ENCODE data around the gene DNAJB11.
"Not testable (repeated sequence)": the region's sequence is repeated elsewhere in the genome, so short reads cannot be mapped to it uniquely, and the experiment has no call there.

The DNAJB11 gene

GRCh38 chr3:186552408-186553031 is 18.0 kb upstream of the DNAJB11 start:
- no peak for DNase-seq

GRCh38 chr3:186564586-186564985 is 5.9 kb upstream of the DNAJB11 start:
- no peak for DNase-seq

- peak in 1 of 2 experiments; percentile 50 for DNase-seq
Observed at GRCh38 chr3:186566772-186567071, 3.8 kb upstream of the DNAJB11 start.

- DNase-seq = peak; percentile 86 to 92
Observed at GRCh38 chr3:186567072-186567921, 3.2 kb upstream of the DNAJB11 start, which contains the start of gene TBCCD1. Gene TBCCD1, minus strand, starts transcription at chr3:186567339. Its CDS starts 3,010 bp downstream, at chr3:186564329.

- DNase-seq = not testable (repeated sequence)
Observed at GRCh38 chr3:186569361-186569760, 1.2 kb upstream of the DNAJB11 start.

- DNase-seq = peak in 1 of 2 experiments; percentile 41
Observed at GRCh38 chr3:186569779-186570095, 783 bp upstream of the DNAJB11 start.

GRCh38 chr3:186570941-186571643 is 572 bp downstream of the DNAJB11 start:
- DNase-seq = no peak

- DNase-seq = peak; percentile 10 to 62
Observed at GRCh38 chr3:186571644-186572013, 1.1 kb downstream of the DNAJB11 start.

- no peak for DNase-seq
Observed at GRCh38 chr3:186577521-186577920, 7.0 kb downstream of the DNAJB11 start.

GRCh38 chr3:186580785-186581184 is 10.3 kb downstream of the DNAJB11 start:
- no peak for DNase-seq

GRCh38 chr3:186582541-186582940 is 12.0 kb downstream of the DNAJB11 start:
- DNase-seq = no peak

GRCh38 chr3:186583831-186584230 is 13.3 kb downstream of the DNAJB11 start:
- DNase-seq = no peak

GRCh38 chr3:186586245-186586644 is 15.7 kb downstream of the DNAJB11 start:
- not testable (repeated sequence) for DNase-seq

- DNase-seq = no peak
Observed at GRCh38 chr3:186587183-186587582, 16.7 kb downstream of the DNAJB11 start.

GRCh38 chr3:186588632-186589031 is 18.1 kb downstream of the DNAJB11 start:
- no peak for DNase-seq

- peak; percentile 10 to 19 for DNase-seq
Observed at GRCh38 chr3:186589121-186589520, 18.6 kb downstream of the DNAJB11 start.

- no peak for DNase-seq
Observed at GRCh38 chr3:186589856-186590579, 19.5 kb downstream of the DNAJB11 start.

GRCh38 chr3:186590580-186591295 is 20.2 kb downstream of the DNAJB11 start:
- DNase-seq = no peak

GRCh38 chr3:186592682-186593081 is 22.2 kb downstream of the DNAJB11 start:
- DNase-seq = no peak

GRCh38 chr3:186593862-186594261 is 23.3 kb downstream of the DNAJB11 start:
- no peak for DNase-seq

- DNase-seq = no peak
Observed at GRCh38 chr3:186594591-186595113, 24.1 kb downstream of the DNAJB11 start.

GRCh38 chr3:186596568-186597287 is 26.2 kb downstream of the DNAJB11 start:
- DNase-seq = no peak
